HuH-7 (cell line): ENCODE data around the gene PADI4.

Source experiments
- DNase-seq: peaks from one replicate; pipeline ENCODE4 v3.0.0; 2011; ENCODE audit warnings: low spot score

Gene PADI4

GRCh38 chr1:17350083-17350482 is 42.1 kb downstream of the PADI4 start:
- DNase-seq = no peak

GRCh38 chr1:17350928-17351446 is 43.0 kb downstream of the PADI4 start:
- no peak for DNase-seq

- no peak for DNase-seq
These were observed 43.8 kb downstream of the PADI4 start for GRCh38 chr1:17351598-17352324.

GRCh38 chr1:17352419-17352909 is 44.5 kb downstream of the PADI4 start:
- DNase-seq = no peak

- no peak for DNase-seq
These were observed 47.9 kb downstream of the PADI4 start for GRCh38 chr1:17355898-17356297.

- DNase-seq = no peak
These were observed 48.5 kb downstream of the PADI4 start for GRCh38 chr1:17356387-17357026.

- no peak for DNase-seq
These were observed 50.6 kb downstream of the PADI4 start for GRCh38 chr1:17358557-17358956.

- DNase-seq = no peak
These were observed 51.0 kb downstream of the PADI4 start for GRCh38 chr1:17359031-17359430.

- DNase-seq = no peak
These were observed 51.8 kb downstream of the PADI4 start for GRCh38 chr1:17359808-17360207.

GRCh38 chr1:17360272-17360956 is 52.4 kb downstream of the PADI4 start:
- DNase-seq = no peak

- no peak for DNase-seq
These were observed 53.7 kb downstream of the PADI4 start for GRCh38 chr1:17361687-17362086.

- DNase-seq = no peak
These were observed 55.4 kb downstream of the PADI4 start for GRCh38 chr1:17363351-17363750.

GRCh38 chr1:17363771-17364170 is 55.8 kb downstream of the PADI4 start:
- DNase-seq = no peak

GRCh38 chr1:17365293-17365692 is 57.3 kb downstream of the PADI4 start:
- DNase-seq = no peak

- DNase-seq = no peak
These were observed 61.5 kb downstream of the PADI4 start for GRCh38 chr1:17369466-17369865.

- peak; percentile 44 for DNase-seq
These were observed 62.6 kb downstream of the PADI4 start for GRCh38 chr1:17370618-17371017.

GRCh38 chr1:17371896-17372295 is 63.9 kb downstream of the PADI4 start, which contains the start of gene PADI6:
Gene PADI6 (plus strand): TSS chr1:17372196. CDS start chr1:17372246, 50 bp downstream.
- DNase-seq = no peak

GRCh38 chr1:17372955-17373354 is 65.0 kb downstream of the PADI4 start:
- DNase-seq = no peak

- no peak for DNase-seq
These were observed 67.7 kb downstream of the PADI4 start for GRCh38 chr1:17375651-17376050.

GRCh38 chr1:17377325-17377953 is 69.4 kb downstream of the PADI4 start:
- no peak for DNase-seq

- no peak for DNase-seq
These were observed 73.2 kb downstream of the PADI4 start for GRCh38 chr1:17381161-17381560.

GRCh38 chr1:17392199-17392740 is 84.3 kb downstream of the PADI4 start:
- DNase-seq = no peak
